ENCODE data around the gene GYG1.
A peak's percentile ranks its signal among the peaks of the same experiment; 100 is the strongest.
"Not testable (repeated sequence)": the region's sequence is repeated elsewhere in the genome, so short reads cannot be mapped to it uniquely, and the experiment has no call there.

GYG1 gene

GRCh38 chr3:148974726-148975125, 16.6 kb upstream of the GYG1 start:
- no peak for TF ChIP-seq CTCF (IDR thresholded peaks at IDR 0.05; ENCODE audit: low read depth, low read length)
- no peak for TF ChIP-seq EZH2phosphoT487 (IDR thresholded peaks at IDR 0.05; ENCODE audit: low read depth)
- peaks cover 6% of the 10 kb centered on the region; the same call in 1 of the 2 replicates for H3K4me1 ChIP-seq (ENCODE audit: low read length)
- peak overlapping the region; percentile 97 for H2AFZ ChIP-seq (ENCODE audit: low read depth, low read length)
- H3K9me3 ChIP-seq (ENCODE audit: insufficient read depth, low read length), result no peaks in the 10 kb centered on the region
- H3K36me3 ChIP-seq (replicated peaks; ENCODE audit: low read depth, low read length), result no peaks in the 10 kb centered on the region
- H3K4me2 ChIP-seq (ENCODE audit: low read length), result peak overlapping the region; percentile 92
- H3K79me2 ChIP-seq (ENCODE audit: low read length), result no peaks in the 10 kb centered on the region
- no peaks in the 10 kb centered on the region for H4K20me1 ChIP-seq (ENCODE audit: insufficient read depth, low read length)
- no peaks in the 10 kb centered on the region for H3K27me3 ChIP-seq (ENCODE audit: low read depth, low read length)
- peak overlapping the region; percentile 78 for H3K4me3 ChIP-seq (ENCODE audit: low read length)
- peak overlapping the region; percentile 66 for H3K9ac ChIP-seq (ENCODE audit: low read length)
- peak overlapping the region; percentile 15; the same call in 1 of the 2 replicates for H3K27ac ChIP-seq (ENCODE audit: low read length)

- H2AFZ ChIP-seq (ENCODE audit: low read depth, low read length), result peak overlapping the region; percentile 97
- peak overlapping the region; percentile 66 for H3K9ac ChIP-seq (ENCODE audit: low read length)
- peak overlapping the region; percentile 78 for H3K4me3 ChIP-seq (ENCODE audit: low read length)
- H3K4me2 ChIP-seq (ENCODE audit: low read length), result peak overlapping the region; percentile 92
- H3K27me3 ChIP-seq (ENCODE audit: low read depth, low read length), result no peaks in the 10 kb centered on the region
- no peaks in the 10 kb centered on the region for H4K20me1 ChIP-seq (ENCODE audit: insufficient read depth, low read length)
- H3K9me3 ChIP-seq (ENCODE audit: insufficient read depth, low read length), result no peaks in the 10 kb centered on the region
- H3K27ac ChIP-seq (ENCODE audit: low read length), result peak overlapping the region; percentile 15; the same call in 1 of the 2 replicates
- no peaks in the 10 kb centered on the region for H3K36me3 ChIP-seq (replicated peaks; ENCODE audit: low read depth, low read length)
- no peaks in the 10 kb centered on the region for H3K79me2 ChIP-seq (ENCODE audit: low read length)
- TF ChIP-seq EZH2phosphoT487 (IDR thresholded peaks at IDR 0.05; ENCODE audit: low read depth) (no peak), CTCF (IDR thresholded peaks at IDR 0.05; ENCODE audit: low read depth, low read length) (peak; percentile 46)
- H3K4me1 ChIP-seq (ENCODE audit: low read length), result peaks cover 6% of the 10 kb centered on the region; the same call in 1 of the 2 replicates
Observed at GRCh38 chr3:148975248-148975647, 16.1 kb upstream of the GYG1 start.

- Histone ChIP-seq H3K79me2 (ENCODE audit: low read length) (no peaks in the 10 kb centered on the region), H3K27me3 (ENCODE audit: low read depth, low read length) (no peaks in the 10 kb centered on the region), H3K4me1 (ENCODE audit: low read length) (peaks cover 6% of the 10 kb centered on the region; the same call in 1 of the 2 replicates), H3K9me3 (ENCODE audit: insufficient read depth, low read length) (no peaks in the 10 kb centered on the region), H3K36me3 (replicated peaks; ENCODE audit: low read depth, low read length) (no peaks in the 10 kb centered on the region), H3K4me2 (ENCODE audit: low read length) (peak overlapping the region; percentile 92), H3K9ac (ENCODE audit: low read length) (peak overlapping the region; percentile 66; the same call in 1 of the 2 replicates), H4K20me1 (ENCODE audit: insufficient read depth, low read length) (no peaks in the 10 kb centered on the region), H3K27ac (ENCODE audit: low read length) (no peak overlapping the region), H2AFZ (ENCODE audit: low read depth, low read length) (peak overlapping the region; percentile 97), H3K4me3 (ENCODE audit: low read length) (no peak overlapping the region)
- TF ChIP-seq EZH2phosphoT487 (IDR thresholded peaks at IDR 0.05; ENCODE audit: low read depth) (no peak), CTCF (IDR thresholded peaks at IDR 0.05; ENCODE audit: low read depth, low read length) (no peak)
Observed at GRCh38 chr3:148975696-148976095, 15.6 kb upstream of the GYG1 start.

GRCh38 chr3:148981273-148981672, 10.1 kb upstream of the GYG1 start:
- Histone ChIP-seq H3K9me3 (ENCODE audit: insufficient read depth, low read length) (no peaks in the 10 kb centered on the region), H3K4me1 (ENCODE audit: low read length) (no peaks in the 10 kb centered on the region), H3K9ac (ENCODE audit: low read length) (no peak overlapping the region), H3K79me2 (ENCODE audit: low read length) (no peaks in the 10 kb centered on the region), H3K36me3 (replicated peaks; ENCODE audit: low read depth, low read length) (no peaks in the 10 kb centered on the region), H2AFZ (ENCODE audit: low read depth, low read length) (no peak overlapping the region), H3K4me3 (ENCODE audit: low read length) (no peak overlapping the region), H3K27ac (ENCODE audit: low read length) (no peak overlapping the region), H3K27me3 (ENCODE audit: low read depth, low read length) (no peaks in the 10 kb centered on the region), H4K20me1 (ENCODE audit: insufficient read depth, low read length) (no peaks in the 10 kb centered on the region), H3K4me2 (ENCODE audit: low read length) (no peak overlapping the region)
- no peak for TF ChIP-seq CTCF (IDR thresholded peaks at IDR 0.05; ENCODE audit: low read depth, low read length)
- no peak for TF ChIP-seq EZH2phosphoT487 (IDR thresholded peaks at IDR 0.05; ENCODE audit: low read depth)

GRCh38 chr3:148987551-148987950, 3.8 kb upstream of the GYG1 start:
- not testable (repeated sequence) for H2AFZ ChIP-seq (ENCODE audit: low read depth, low read length); H3K9ac ChIP-seq (ENCODE audit: low read length); H3K4me2 ChIP-seq (ENCODE audit: low read length); H3K27me3 ChIP-seq (ENCODE audit: low read depth, low read length); H3K9me3 ChIP-seq (ENCODE audit: insufficient read depth, low read length); H3K27ac ChIP-seq (ENCODE audit: low read length); H3K4me3 ChIP-seq (ENCODE audit: low read length); H3K79me2 ChIP-seq (ENCODE audit: low read length); H3K36me3 ChIP-seq (replicated peaks; ENCODE audit: low read depth, low read length); H4K20me1 ChIP-seq (ENCODE audit: insufficient read depth, low read length)
- H3K4me1 ChIP-seq (ENCODE audit: low read length), result peaks cover 13% of the 10 kb centered on the region

All from OCI-LY3 (cell line).